Osteoblast (primary cell): ENCODE results near the gene SMG9. TPM values are rescaled to one million over a fixed set of nuclear protein-coding genes. Genes with fewer than 3 reads are reported as not detected.
A peak's percentile ranks its signal among the peaks of the same experiment; 100 is the strongest.

Experiments
- DNase-seq: peaks from one replicate; pipeline ENCODE4 v3.0.0; 2011; ENCODE audit warnings: low spot score, mixed read lengths; ENCODE audit not compliant: insufficient read length; ENCODE audit errors: missing footprints
- H2AFZ ChIP-seq: 2 replicates; pipeline ENCODE4 v1.6.0; 2011; ENCODE audit warnings: mild to moderate bottlenecking, low read length
- H3K27ac ChIP-seq: 2 replicates; pipeline ENCODE4 v1.5.1; 2011; ENCODE audit warnings: mild to moderate bottlenecking, low read depth, low read length, moderate library complexity
- H3K27me3 ChIP-seq: 2 replicates; pipeline ENCODE4 v1.6.0; 2012; ENCODE audit warnings: mild to moderate bottlenecking, control low read depth, inconsistent platforms, low read length, moderate library complexity; ENCODE audit not compliant: insufficient read depth
- H3K36me3 ChIP-seq: 2 replicates; pipeline ENCODE4 v1.5.1; 2011; ENCODE audit warnings: mild to moderate bottlenecking, low read length, control low read depth, moderate library complexity; ENCODE audit not compliant: insufficient read depth
- H3K4me1 ChIP-seq: 2 replicates; pipeline ENCODE4 v1.5.1; 2011; ENCODE audit warnings: mild to moderate bottlenecking, low read length, control low read depth, moderate library complexity; ENCODE audit not compliant: insufficient read depth
- H3K4me2 ChIP-seq: 2 replicates; pipeline ENCODE4 v1.6.0; 2011; ENCODE audit warnings: mild to moderate bottlenecking, low read length; ENCODE audit not compliant: insufficient read depth
- H3K4me3 ChIP-seq: fragments of 200-600 bp; sonication (generic); 3 replicates; pipeline ENCODE4 v1.5.1; 2012; ENCODE audit warnings: mild to moderate bottlenecking, low read length, inconsistent platforms; ENCODE audit not compliant: insufficient read depth
- H3K79me2 ChIP-seq: 2 replicates; pipeline ENCODE4 v1.6.0; 2012; ENCODE audit warnings: mild to moderate bottlenecking, low read length, control low read depth, inconsistent platforms; ENCODE audit not compliant: insufficient read depth
- H3K9me3 ChIP-seq: 2 replicates; pipeline ENCODE4 v1.5.1; 2011; ENCODE audit warnings: low read depth, low read length, control low read depth
- H4K20me1 ChIP-seq: 2 replicates; pipeline ENCODE4 v1.6.0; 2012; ENCODE audit warnings: mild to moderate bottlenecking, low read length, control low read depth; ENCODE audit not compliant: insufficient read depth
- CTCF ChIP-seq: IDR thresholded peaks from 2 replicates; pipeline ENCODE4 v1.5.1; 2011; ENCODE audit warnings: mild to moderate bottlenecking, low read depth, low read length, moderate library complexity; ENCODE audit errors: extremely low read depth
- total RNA-seq: library from RNA; depleted of rRNA; stranded (reverse); fragments of >200 nt; gene quantifications from 2 replicates; pipeline ENCODE4 v1.2.3, GENCODE V29; 2012

SMG9 gene
- total RNA-seq, 1 donor, result 14.5 TPM

GRCh38 chr19:43754253-43754502 is 584 bp downstream of the SMG9 start:
- Histone ChIP-seq H3K27ac (peak overlapping the region; percentile 99), H3K79me2 (peaks cover 34% of the 10 kb centered on the region), H3K27me3 (no peaks in the 10 kb centered on the region), H3K4me2 (peak overlapping the region; percentile 98), H3K4me3 (peak overlapping the region; percentile 87), H3K4me1 (peaks cover 66% of the 10 kb centered on the region), H4K20me1 (peaks cover 6% of the 10 kb centered on the region), H3K36me3 (peaks cover 15% of the 10 kb centered on the region), H2AFZ (peak overlapping the region; percentile 26), H3K9me3 (no peaks in the 10 kb centered on the region)
- TF ChIP-seq CTCF, result no peak
- DNase-seq, result peak; percentile 11

DNA sequence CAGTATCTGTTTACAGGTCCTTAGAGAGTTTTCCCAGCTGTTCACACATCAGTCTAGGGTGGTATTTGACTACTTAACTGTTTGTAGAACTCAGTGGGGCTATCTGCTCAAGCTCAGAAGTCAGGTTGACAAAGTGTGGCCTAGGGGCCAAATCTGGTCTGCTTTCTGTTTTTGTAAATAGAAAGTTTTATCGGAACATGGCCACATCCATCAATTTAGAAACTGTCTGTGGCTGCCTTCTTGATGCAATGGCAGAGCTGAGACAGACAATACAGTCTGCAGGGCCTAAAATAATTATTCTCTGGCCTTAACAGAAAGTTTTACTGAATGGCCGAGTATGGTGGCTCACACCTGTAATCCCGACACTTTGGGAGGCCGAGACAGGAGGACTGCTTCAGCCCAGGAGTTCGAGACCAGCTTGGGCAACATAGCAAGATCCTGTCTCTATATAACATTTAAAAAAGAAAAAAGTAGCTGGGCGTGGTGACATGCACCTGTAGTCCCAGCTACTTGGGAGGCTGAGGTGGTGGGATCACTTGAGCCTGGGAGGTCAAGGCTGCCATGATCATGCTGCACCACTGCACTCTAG is 2.4 kb downstream of the SMG9 start:
- Histone ChIP-seq H3K79me2 (peaks cover 46% of the 10 kb centered on the region), H3K9me3 (no peaks in the 10 kb centered on the region), H3K4me2 (peak overlapping the region; percentile 98), H3K4me3 (no peak overlapping the region), H3K36me3 (peaks cover 30% of the 10 kb centered on the region), H4K20me1 (peaks cover 10% of the 10 kb centered on the region), H3K27ac (peak overlapping the region; percentile 53), H3K27me3 (no peaks in the 10 kb centered on the region), H3K4me1 (peaks cover 51% of the 10 kb centered on the region), H2AFZ (no peak overlapping the region)
- DNase-seq, result peak; percentile 37
- TF ChIP-seq CTCF, result no peak

DNA sequence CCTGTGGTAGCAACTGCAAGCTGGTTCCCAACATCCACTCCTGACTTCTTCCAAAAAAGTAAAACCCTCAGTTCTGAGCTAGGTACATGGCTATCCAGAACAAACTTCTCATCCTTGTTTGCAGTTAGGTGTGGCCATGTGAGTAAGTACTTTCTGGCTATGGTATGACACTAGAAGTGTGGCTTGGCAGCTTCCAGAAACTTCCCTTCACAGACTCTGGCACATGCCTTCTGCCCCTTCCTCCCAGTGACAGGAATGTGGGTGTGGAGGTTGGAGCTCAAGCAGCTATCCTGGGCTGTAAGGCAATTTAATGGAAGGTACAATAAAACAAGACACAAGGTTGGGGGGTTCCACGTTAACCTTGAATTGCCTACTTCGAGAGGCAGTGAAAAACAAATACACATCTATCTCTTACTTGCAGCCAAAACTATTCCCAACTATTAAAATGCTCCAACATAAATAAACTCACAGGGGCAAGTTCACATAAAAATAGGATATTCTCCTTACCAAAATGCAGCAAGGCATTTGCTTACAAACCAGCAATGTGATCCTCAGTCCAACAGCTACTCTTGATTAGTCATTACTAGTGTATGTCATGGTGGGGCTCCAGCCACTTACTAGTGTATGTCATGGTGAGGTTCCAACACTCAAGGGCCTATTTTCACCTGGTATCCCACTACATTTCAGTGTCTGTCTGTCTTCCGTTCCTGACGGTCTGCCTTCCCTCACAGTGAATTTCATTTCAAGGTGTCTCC is 3.1 kb downstream of the SMG9 start:
- Histone ChIP-seq H3K79me2 (peaks cover 46% of the 10 kb centered on the region), H3K4me1 (peaks cover 44% of the 10 kb centered on the region), H2AFZ (no peak overlapping the region), H3K9me3 (no peaks in the 10 kb centered on the region), H3K27me3 (no peaks in the 10 kb centered on the region), H3K4me3 (no peak overlapping the region), H3K27ac (peak overlapping the region; percentile 53), H3K4me2 (peak overlapping the region; percentile 98), H4K20me1 (peaks cover 10% of the 10 kb centered on the region), H3K36me3 (peaks cover 37% of the 10 kb centered on the region)
- peak; percentile 77 for DNase-seq
- no peak for TF ChIP-seq CTCF

DNA sequence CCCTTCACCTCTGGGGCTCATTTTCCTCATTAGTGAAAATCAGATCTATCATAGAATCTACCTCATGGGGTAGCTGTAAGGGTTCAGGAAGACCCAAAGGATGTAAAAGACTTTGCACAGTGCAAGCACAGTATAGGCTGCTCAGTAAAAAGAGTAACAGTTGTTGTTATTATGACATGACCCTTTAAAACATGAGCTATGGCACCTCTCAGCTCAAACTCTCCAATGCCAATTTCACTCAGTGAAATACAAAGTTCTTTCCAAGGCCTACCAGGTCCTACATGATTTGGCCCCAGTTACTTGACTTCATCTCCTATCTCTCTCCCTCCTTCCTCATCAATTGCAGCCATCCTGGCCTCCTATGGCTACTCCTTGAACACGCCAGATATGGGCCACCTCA is 4.9 kb downstream of the SMG9 start:
- Histone ChIP-seq H3K27ac (no peak overlapping the region), H3K27me3 (no peaks in the 10 kb centered on the region), H3K4me2 (no peak overlapping the region), H4K20me1 (peaks cover 10% of the 10 kb centered on the region), H3K36me3 (peaks cover 49% of the 10 kb centered on the region), H3K79me2 (peaks cover 46% of the 10 kb centered on the region), H3K4me3 (no peak overlapping the region), H3K4me1 (peaks cover 27% of the 10 kb centered on the region), H3K9me3 (no peaks in the 10 kb centered on the region), H2AFZ (no peak overlapping the region)
- TF ChIP-seq CTCF, result no peak
- peak; percentile 55 for DNase-seq
